SK-N-SH treated with all-trans-retinoic acid at 6 μM for 48 hours (cell line): ENCODE results near the gene FBXL16.

Experiments used
- ATAC-seq: fragments of 200-7000 bp; cut with Tn5 transposase; 3 replicates; pipeline ENCODE4 v1.9.1; 2020; ENCODE audit warnings: mild to moderate bottlenecking, moderate library complexity
- ARNTL ChIP-seq: fragments of 450-650 bp; formaldehyde crosslinking; IDR thresholded peaks from 2 replicates; pipeline ENCODE4 v1.5.0; 2020; ENCODE audit warnings: low read depth, mild to moderate bottlenecking, moderate library complexity, borderline replicate concordance
- BACH2 ChIP-seq: fragments of 250-450 bp; sonication (Bioruptor Pico); IDR thresholded peaks from 2 replicates; pipeline ENCODE4 v1.9.0; 2021; ENCODE audit warnings: mild to moderate bottlenecking, borderline replicate concordance
- CREB5 ChIP-seq: fragments of 250-450 bp; sonication (Bioruptor Pico); IDR thresholded peaks from 2 replicates; pipeline ENCODE4 v1.5.1; 2020; ENCODE audit warnings: low read depth, mild to moderate bottlenecking, moderate library complexity
- CSDC2 ChIP-seq: fragments of 250-450 bp; sonication (Bioruptor Pico); IDR thresholded peaks from 2 replicates; pipeline ENCODE4 v1.5.0; 2020; ENCODE audit warnings: mild to moderate bottlenecking, moderate library complexity
- CSRNP3 ChIP-seq: fragments of 250-450 bp; sonication (Bioruptor Pico); IDR thresholded peaks from 2 replicates; pipeline ENCODE4 v1.5.1; 2021; ENCODE audit warnings: mild to moderate bottlenecking, moderate library complexity
- ESRRG ChIP-seq: fragments of 250-450 bp; sonication (Bioruptor Pico); IDR thresholded peaks from 2 replicates; pipeline ENCODE4 v1.6.1; 2021; ENCODE audit warnings: mild to moderate bottlenecking
- GLIS3 ChIP-seq: fragments of 250-450 bp; sonication (Bioruptor Pico); IDR thresholded peaks from 2 replicates; pipeline ENCODE4 v1.5.0; 2020; ENCODE audit warnings: mild to moderate bottlenecking, moderate library complexity
- ISL1 ChIP-seq: fragments of 250-450 bp; sonication (Bioruptor Pico); IDR thresholded peaks from 2 replicates; pipeline ENCODE4 v2.1.2; 2022; ENCODE audit warnings: mild to moderate bottlenecking, moderate library complexity
- OSR1 ChIP-seq: fragments of 250-450 bp; sonication (Bioruptor Pico); IDR thresholded peaks from 2 replicates; pipeline ENCODE4 v1.8.0; 2022; ENCODE audit warnings: moderate library complexity, mild to moderate bottlenecking, inconsistent platforms
- PATZ1 ChIP-seq: fragments of 250-450 bp; sonication (Bioruptor Pico); IDR thresholded peaks from 2 replicates; pipeline ENCODE4 v1.8.0; 2020; ENCODE audit warnings: mild to moderate bottlenecking, moderate library complexity, borderline replicate concordance
- POU6F1 ChIP-seq: fragments of 250-450 bp; sonication (Bioruptor Pico); IDR thresholded peaks from 2 replicates; pipeline ENCODE4 v1.8.0; 2021; ENCODE audit warnings: low read depth, mild to moderate bottlenecking, moderate library complexity, borderline replicate concordance
- PPARA ChIP-seq: fragments of 250-450 bp; sonication (Bioruptor Pico); IDR thresholded peaks from 2 replicates; pipeline ENCODE4 v1.5.0; 2020; ENCODE audit warnings: mild to moderate bottlenecking, borderline replicate concordance
- RARB ChIP-seq: fragments of 250-450 bp; sonication (Bioruptor Pico); IDR thresholded peaks from 2 replicates; pipeline ENCODE4 v1.8.0; 2021; ENCODE audit warnings: mild to moderate bottlenecking, moderate library complexity
- SNAI2 ChIP-seq: fragments of 250-450 bp; sonication (Bioruptor Pico); IDR thresholded peaks from 2 replicates; pipeline ENCODE4 v1.5.0; 2020; ENCODE audit warnings: mild to moderate bottlenecking, moderate library complexity
- TCF4 ChIP-seq: fragments of 250-450 bp; sonication (Bioruptor Pico); IDR thresholded peaks from 2 replicates; pipeline ENCODE4 v1.8.0; 2021; ENCODE audit warnings: mild to moderate bottlenecking, moderate library complexity, borderline replicate concordance
- TOX ChIP-seq: fragments of 250-450 bp; sonication (Bioruptor Pico); IDR thresholded peaks from 2 replicates; pipeline ENCODE4 v1.8.0; 2021; ENCODE audit warnings: mild to moderate bottlenecking, moderate library complexity, borderline replicate concordance
- ZC3H10 ChIP-seq: fragments of 250-450 bp; sonication (Bioruptor Pico); IDR thresholded peaks from 2 replicates; pipeline ENCODE4 v1.5.1; 2021; ENCODE audit warnings: mild to moderate bottlenecking, moderate library complexity
- ZFP3 ChIP-seq: fragments of 250-450 bp; sonication (Bioruptor Pico); IDR thresholded peaks from 2 replicates; pipeline ENCODE4 v1.5.0; 2020; ENCODE audit warnings: mild to moderate bottlenecking, moderate library complexity
- ZNF565 ChIP-seq: fragments of 450-650 bp; formaldehyde crosslinking; conservative IDR thresholded peaks from 2 replicates; pipeline ENCODE4 v1.5.0; 2020; ENCODE audit warnings: low read depth, mild to moderate bottlenecking, moderate library complexity
- ZNF70 ChIP-seq: fragments of 450-650 bp; formaldehyde crosslinking; IDR thresholded peaks from 2 replicates; pipeline ENCODE4 v1.5.0; 2020; ENCODE audit warnings: mild to moderate bottlenecking, moderate library complexity
- ZNF8 ChIP-seq: fragments of 450-650 bp; formaldehyde crosslinking; IDR thresholded peaks from 2 replicates; pipeline ENCODE4 v1.5.0; 2020; ENCODE audit warnings: mild to moderate bottlenecking, moderate library complexity

The FBXL16 gene

GRCh38 chr16:681746-682427, 23.7 kb downstream of the FBXL16 start:
- ATAC-seq = no peak
- no peak for TF ChIP-seq ZNF70 (CRISPR knock-in tag)
- TF ChIP-seq SNAI2 (CRISPR knock-in tag) = no peak
- TF ChIP-seq CREB5 (CRISPR knock-in tag) = no peak
- TF ChIP-seq POU6F1 (CRISPR knock-in tag) = no peak
- TF ChIP-seq CSRNP3 (CRISPR knock-in tag) = no peak
- TF ChIP-seq ZNF565 (CRISPR knock-in tag) = no peak
- TF ChIP-seq GLIS3 (CRISPR knock-in tag) = no peak
- TF ChIP-seq CSDC2 = no peak
- TF ChIP-seq ESRRG (CRISPR knock-in tag) = no peak
- TF ChIP-seq ZFP3 (CRISPR knock-in tag) = no peak
- no peak for TF ChIP-seq ZNF8 (CRISPR knock-in tag)
- TF ChIP-seq BACH2 (CRISPR knock-in tag) = no peak
- no peak for TF ChIP-seq TOX (CRISPR knock-in tag)
- no peak for TF ChIP-seq RARB (CRISPR knock-in tag)
- TF ChIP-seq PPARA (CRISPR knock-in tag) = no peak
- no peak for TF ChIP-seq TCF4 (CRISPR knock-in tag)

- TF ChIP-seq ESRRG (CRISPR knock-in tag) (no peak), BACH2 (CRISPR knock-in tag) (no peak), PPARA (CRISPR knock-in tag) (no peak), CREB5 (CRISPR knock-in tag) (no peak), OSR1 (CRISPR knock-in tag) (no peak), POU6F1 (CRISPR knock-in tag) (no peak), ZNF70 (CRISPR knock-in tag) (no peak), SNAI2 (CRISPR knock-in tag) (no peak), ISL1 (CRISPR knock-in tag) (no peak), ZFP3 (CRISPR knock-in tag) (no peak), TOX (CRISPR knock-in tag) (no peak), ZNF8 (CRISPR knock-in tag) (no peak)
- TF ChIP-seq, all 23 proteins: peak for 0
- no peak for ATAC-seq
Observed at GRCh38 chr16:680967-681745, 24.4 kb downstream of the FBXL16 start.

- no peak for ATAC-seq
- no peak for TF ChIP-seq GLIS3 (CRISPR knock-in tag)
- no peak for TF ChIP-seq ARNTL (CRISPR knock-in tag)
- TF ChIP-seq PATZ1 (CRISPR knock-in tag) = no peak
- TF ChIP-seq ZC3H10 (CRISPR knock-in tag) = no peak
- TF ChIP-seq POU6F1 (CRISPR knock-in tag) = no peak
- TF ChIP-seq ZNF70 (CRISPR knock-in tag) = no peak
- TF ChIP-seq PPARA (CRISPR knock-in tag) = no peak
Observed at GRCh38 chr16:680625-680945, 25.0 kb downstream of the FBXL16 start.
